ENCODE measurements around the gene DES. TPM values are rescaled to one million over a fixed set of nuclear protein-coding genes. Genes with fewer than 3 reads are reported as not detected.

DES gene
- total RNA-seq, 1 experiment from 2014 or later, result 4.2 TPM

- CTCF ChIA-PET, result no interaction called here
- no peaks in the 10 kb centered on the region for H3K36me3 ChIP-seq (ENCODE audit: control insufficient read depth in 1 of 2, insufficient read depth in 2 of 2, low read length in 2 of 2)
- no peaks in the 10 kb centered on the region for H3K9me3 ChIP-seq (ENCODE audit: control insufficient read depth in 1 of 2, insufficient read depth in 1 of 2, low read depth in 1 of 2, low read length in 2 of 2)
- no peak overlapping the region for H3K4me2 ChIP-seq (ENCODE audit: low read length)
- no peaks in the 10 kb centered on the region for H3K27me3 ChIP-seq (ENCODE audit: insufficient read depth, low read length)
- RAD21 ChIA-PET (ENCODE audit: low non-redundant PET in 1 of 2, low total read pairs in 2 of 2, uncharacterized antibody in 2 of 2, unreplicated experiment in 2 of 2), result no interaction called here
- peaks cover 3 to 16% of the 10 kb centered on the region in 2 experiments; a peak in 3 of 4 replicates for H3K4me1 ChIP-seq (ENCODE audit: control insufficient read depth in 1 of 2, insufficient read depth in 2 of 2, low read length in 2 of 2)
- no TSS peak for BruUV-seq (replicated peaks)
- no peak overlapping the region; the same call in 1 of the 2 replicates for H3K27ac ChIP-seq (ENCODE audit: low read depth, low read length)
- TF ChIP-seq REST (IDR thresholded peaks at IDR 0.05; ENCODE audit: low read depth) (no peak), ZNF274 (IDR thresholded peaks at IDR 0.05; ENCODE audit: low read depth, low read length) (no peak), EZH2phosphoT487 (IDR thresholded peaks at IDR 0.05; ENCODE audit: borderline replicate concordance) (no peak), EGR1 (IDR thresholded peaks at IDR 0.05; ENCODE audit: low read depth) (no peak), POLR2A (IDR thresholded peaks at IDR 0.05; ENCODE audit: borderline replicate concordance, extremely low read depth, insufficient read depth, insufficient read length) (no peak), CBX3 (IDR thresholded peaks at IDR 0.05; ENCODE audit: low read depth) (no peak), ZBTB33 (IDR thresholded peaks at IDR 0.05; ENCODE audit: extremely low read depth, insufficient replicate concordance, low read length) (no peak), YY1 (IDR thresholded peaks at IDR 0.05; ENCODE audit: extremely low read depth, insufficient replicate concordance, low read depth, low read length) (no peak), SRF (IDR thresholded peaks at IDR 0.05; ENCODE audit: low read depth) (no peak), SIN3A (IDR thresholded peaks at IDR 0.05; ENCODE audit: low read depth) (no peak), RAD21 (IDR thresholded peaks at IDR 0.05; ENCODE audit: low read depth) (no peak), CTCF (IDR thresholded peaks at IDR 0.05 in 2 of 3, conservative IDR thresholded peaks at IDR 0.05 in 1 of 3; ENCODE audit: borderline replicate concordance in 1 of 3, insufficient read depth in 1 of 3, low read depth in 2 of 3, low read length in 2 of 3) (no peak), FOSL1 (IDR thresholded peaks at IDR 0.05; ENCODE audit: low read depth) (no peak), SP1 (IDR thresholded peaks at IDR 0.05; ENCODE audit: low read depth) (no peak), EZH2 (IDR thresholded peaks at IDR 0.05) (no peak)
- no peaks in the 10 kb centered on the region for H3K79me2 ChIP-seq (ENCODE audit: insufficient read depth, low read length)
- no peaks in the 10 kb centered on the region for H3K9me2 ChIP-seq (ENCODE audit: insufficient read depth)
- POLR2A ChIA-PET, result no interaction called here
- H2AFZ ChIP-seq (ENCODE audit: low read depth, low read length, poor library complexity, severe bottlenecking), result no peak overlapping the region
- no peak for DNase-seq (ENCODE audit: low read depth, low spot score)
- H3K4me3 ChIP-seq (replicated peaks in 1 of 2; ENCODE audit: low read depth in 1 of 2, low read length in 2 of 2), result no peak overlapping the region
- intact Hi-C loops (cut with micrococcal nuclease), result no loop called here
- no peaks in the 10 kb centered on the region for H4K20me1 ChIP-seq (ENCODE audit: insufficient read depth)
- ATAC-seq, result no peak
- H3K9ac ChIP-seq (ENCODE audit: low read length), result no peak overlapping the region
Observed at GRCh38 chr2:219472629-219473187, 54.5 kb downstream of the DES start.

Measured in HCT116 (cell line).